MM.1S (cell line): ENCODE measurements around the gene SELENON.

Experiments used
- DNase-seq: peaks from one replicate; pipeline ENCODE4 v3.0.0-alpha.2; 2015
- H2AFZ ChIP-seq: fragments of 300-600 bp; sonication (generic); 2 replicates; pipeline ENCODE4 v1.6.0; 2016; ENCODE audit warnings: antibody characterized with exemption, low read length
- H3F3A ChIP-seq: fragments of 300-600 bp; sonication (generic); 2 replicates; pipeline ENCODE4 v1.6.1; 2016; ENCODE audit warnings: mild to moderate bottlenecking, antibody characterized with exemption, low read length, moderate library complexity, mixed read lengths; ENCODE audit not compliant: insufficient read depth
- H3K27ac ChIP-seq: fragments of 300-600 bp; sonication (generic); 2 replicates; pipeline ENCODE4 v1.5.1; 2016; ENCODE audit warnings: mild to moderate bottlenecking, low read length
- H3K27me3 ChIP-seq: fragments of 300-600 bp; sonication (generic); replicated peaks from 2 replicates; pipeline ENCODE4 v1.6.0; 2016; ENCODE audit warnings: low read length; ENCODE audit not compliant: insufficient read depth
- H3K36me3 ChIP-seq: fragments of 300-600 bp; sonication (generic); replicated peaks from 2 replicates; pipeline ENCODE4 v1.6.1; 2016; ENCODE audit warnings: mild to moderate bottlenecking, low read length, mixed read lengths; ENCODE audit not compliant: insufficient read depth
- H3K4me1 ChIP-seq: fragments of 300-600 bp; sonication (generic); 2 replicates; pipeline ENCODE4 v1.6.1; 2016; ENCODE audit warnings: low read length, mixed read lengths
- H3K4me2 ChIP-seq: fragments of 300-600 bp; sonication (generic); 2 replicates; pipeline ENCODE4 v1.6.0; 2016; ENCODE audit warnings: low read depth, low read length
- H3K4me3 ChIP-seq: fragments of 300-600 bp; sonication (generic); 2 replicates; pipeline ENCODE4 v1.5.1; 2016; ENCODE audit warnings: low read length, mixed read lengths
- H3K79me2 ChIP-seq: fragments of 300-600 bp; sonication (generic); 2 replicates; pipeline ENCODE4 v1.6.1; 2016; ENCODE audit warnings: mixed run types, low read length, mixed read lengths
- H3K9ac ChIP-seq: fragments of 300-600 bp; sonication (generic); 2 replicates; pipeline ENCODE4 v1.6.1; 2016; ENCODE audit warnings: low read length, mixed read lengths
- H3K9me2 ChIP-seq: fragments of 300-600 bp; sonication (generic); replicated peaks from 2 replicates; pipeline ENCODE4 v1.6.1; 2016; ENCODE audit warnings: mild to moderate bottlenecking, low read length, mixed read lengths; ENCODE audit not compliant: insufficient read depth
- H3K9me3 ChIP-seq: fragments of 300-600 bp; sonication (generic); replicated peaks from 2 replicates; pipeline ENCODE4 v1.6.1; 2016; ENCODE audit warnings: mild to moderate bottlenecking, low read length, mixed read lengths; ENCODE audit not compliant: insufficient read depth
- H4K20me1 ChIP-seq: fragments of 300-600 bp; sonication (generic); 2 replicates; pipeline ENCODE4 v1.6.1; 2016; ENCODE audit warnings: mild to moderate bottlenecking, low read length, moderate library complexity, mixed read lengths; ENCODE audit not compliant: insufficient read depth
- EZH2 ChIP-seq: fragments of 300-600 bp; sonication (generic); optimal IDR thresholded peaks from 2 replicates; pipeline ENCODE3; 2017; ENCODE audit warnings: low read depth, mild to moderate bottlenecking, antibody characterized with exemption, low read length, mixed read lengths
- EZH2phosphoT487 ChIP-seq: fragments of 300-600 bp; sonication (generic); IDR thresholded peaks from 2 replicates; pipeline ENCODE4 v1.6.1; 2018; ENCODE audit warnings: antibody characterized with exemption, low read length
- TF ChIP-seq, protein P1 (sequence below): fragments of 300-600 bp; sonication (generic); IDR thresholded peaks from 2 replicates; pipeline ENCODE4 v1.5.1; 2016; ENCODE audit warnings: antibody characterized with exemption, low read length, mixed read lengths

The SELENON gene

DNA sequence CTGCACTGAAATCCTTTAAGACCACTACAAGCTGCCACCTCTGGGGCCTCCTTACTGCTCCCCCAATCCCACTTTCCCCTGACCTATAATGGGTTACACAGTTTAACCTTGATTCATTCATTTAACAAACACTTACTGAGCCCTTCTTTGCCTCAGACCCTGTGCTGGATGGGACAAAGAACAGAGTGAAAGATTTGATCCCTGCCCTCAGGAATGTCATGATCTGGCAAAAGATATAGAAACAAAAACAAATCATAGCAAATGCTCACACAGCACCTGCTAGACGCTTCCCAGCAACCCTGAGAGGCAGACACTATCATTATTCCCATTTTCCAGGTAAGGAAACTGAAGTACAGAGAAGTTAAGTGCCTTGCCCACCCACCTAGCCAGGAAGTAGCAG is 66.3 kb downstream of the SELENON start:
- DNase-seq = no peak
- Histone ChIP-seq H3K9me2 (no peaks in the 10 kb centered on the region), H3K4me2 (no peak overlapping the region), H4K20me1 (no peaks in the 10 kb centered on the region), H3K4me1 (no peaks in the 10 kb centered on the region), H3K9ac (no peak overlapping the region), H3K36me3 (no peaks in the 10 kb centered on the region), H3K9me3 (no peaks in the 10 kb centered on the region), H3F3A (no peaks in the 10 kb centered on the region), H2AFZ (no peak overlapping the region), H3K4me3 (no peak overlapping the region), H3K27me3 (no peaks in the 10 kb centered on the region), H3K27ac (no peak overlapping the region), H3K79me2 (no peaks in the 10 kb centered on the region)
- TF ChIP-seq, protein P1, sequence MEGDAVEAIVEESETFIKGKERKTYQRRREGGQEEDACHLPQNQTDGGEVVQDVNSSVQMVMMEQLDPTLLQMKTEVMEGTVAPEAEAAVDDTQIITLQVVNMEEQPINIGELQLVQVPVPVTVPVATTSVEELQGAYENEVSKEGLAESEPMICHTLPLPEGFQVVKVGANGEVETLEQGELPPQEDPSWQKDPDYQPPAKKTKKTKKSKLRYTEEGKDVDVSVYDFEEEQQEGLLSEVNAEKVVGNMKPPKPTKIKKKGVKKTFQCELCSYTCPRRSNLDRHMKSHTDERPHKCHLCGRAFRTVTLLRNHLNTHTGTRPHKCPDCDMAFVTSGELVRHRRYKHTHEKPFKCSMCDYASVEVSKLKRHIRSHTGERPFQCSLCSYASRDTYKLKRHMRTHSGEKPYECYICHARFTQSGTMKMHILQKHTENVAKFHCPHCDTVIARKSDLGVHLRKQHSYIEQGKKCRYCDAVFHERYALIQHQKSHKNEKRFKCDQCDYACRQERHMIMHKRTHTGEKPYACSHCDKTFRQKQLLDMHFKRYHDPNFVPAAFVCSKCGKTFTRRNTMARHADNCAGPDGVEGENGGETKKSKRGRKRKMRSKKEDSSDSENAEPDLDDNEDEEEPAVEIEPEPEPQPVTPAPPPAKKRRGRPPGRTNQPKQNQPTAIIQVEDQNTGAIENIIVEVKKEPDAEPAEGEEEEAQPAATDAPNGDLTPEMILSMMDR = no peak
- TF ChIP-seq EZH2phosphoT487 (no peak), EZH2 (no peak)

DNA sequence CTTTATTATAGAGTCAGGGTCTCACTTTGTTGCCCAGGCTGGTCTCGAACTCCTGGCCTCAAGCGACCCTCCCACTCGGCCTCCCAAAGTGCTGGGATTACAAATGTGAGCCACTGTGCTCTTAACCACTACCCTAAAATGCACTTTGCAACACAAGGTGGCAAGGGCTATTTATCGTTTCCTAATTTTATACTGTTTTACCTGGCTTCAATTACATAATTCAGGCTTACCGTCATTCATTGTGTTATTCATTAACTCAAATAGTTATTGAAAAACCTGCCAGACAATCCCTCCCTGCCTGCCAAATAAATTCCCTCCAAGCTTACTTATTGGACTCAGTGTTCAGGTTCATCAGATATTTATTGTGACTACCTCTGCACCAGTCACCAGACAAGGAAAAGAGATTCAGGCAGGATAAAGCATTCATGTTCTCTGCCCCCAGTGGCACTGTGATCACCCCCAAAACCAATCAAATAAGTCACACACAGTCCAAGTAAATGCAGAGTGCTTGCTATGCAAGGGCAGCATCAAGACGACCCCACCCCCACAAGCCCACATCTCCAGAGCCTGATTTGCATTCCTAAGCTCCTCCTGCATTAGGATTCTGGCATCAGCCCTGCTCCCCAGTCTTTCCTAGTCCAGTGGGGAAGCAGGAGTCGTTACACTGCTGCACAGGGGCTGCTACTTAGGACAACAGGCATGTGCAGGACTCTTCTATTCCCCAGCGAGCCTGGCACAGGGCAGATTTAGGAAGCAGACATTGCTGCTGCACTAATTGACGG is 67.4 kb downstream of the SELENON start:
- Histone ChIP-seq H3K27ac (no peak overlapping the region), H3F3A (no peaks in the 10 kb centered on the region), H3K4me3 (no peak overlapping the region), H3K4me1 (no peaks in the 10 kb centered on the region), H4K20me1 (no peaks in the 10 kb centered on the region), H3K9me2 (no peaks in the 10 kb centered on the region), H3K9ac (no peak overlapping the region), H3K79me2 (no peaks in the 10 kb centered on the region), H3K27me3 (no peaks in the 10 kb centered on the region), H3K4me2 (no peak overlapping the region), H3K36me3 (no peaks in the 10 kb centered on the region), H2AFZ (no peak overlapping the region), H3K9me3 (no peaks in the 10 kb centered on the region)
- no peak for DNase-seq
- TF ChIP-seq, protein P1 = no peak
- TF ChIP-seq EZH2 = no peak
